H1 (cell line): ENCODE data around the gene HOMER1. TPM values are rescaled to one million over a fixed set of nuclear protein-coding genes. Genes with fewer than 3 reads are reported as not detected.

Source experiments
- CHD7 ChIP-seq: fragments of 300-600 bp; sonication (generic); IDR thresholded peaks from 2 replicates; pipeline ENCODE4 v1.7.1; 2012; ENCODE audit warnings: low read length, moderate library complexity, mild to moderate bottlenecking, inconsistent platforms; ENCODE audit not compliant: insufficient replicate concordance
- polyA plus RNA-seq, 7 experiments: library from polyadenylated mRNA; depleted of rRNA in 3 of 7; stranded (reverse) in 5 of 7; unstranded in 2 of 7; fragments of >200 nt in 5 of 7; fragments of 200-250 nt in 2 of 7; gene quantifications; 1 replicate in 5 of 7; 2 replicates in 1 of 7; 4 replicates in 1 of 7; pipeline versions ENCODE4 v1.2.1 to v1.2.3, GENCODE V29; 2011 to 2013; ENCODE audit warnings: missing spikeins in 2 of 7, mixed read lengths in 2 of 7
- total RNA-seq: library from RNA; stranded (reverse); fragmentation: NEBNext Ultra II Directional; extraction: Animal tissue kit (Norgen Biotek cat#: 25700); gene quantifications from 2 replicates; pipeline ENCODE4 v1.2.1, GENCODE V29; 2021

The HOMER1 gene
- total and polyA plus RNA-seq, 2 of the 8 experiments (the other 6 are each of a cell fraction or from before 2014, with no cell fraction given) = 6.4 to 57.9 TPM

- no peak for TF ChIP-seq CHD7
Observed at GRCh38 chr5:79518718-79519117, 4.8 kb upstream of the HOMER1 start (continued).
